ENCODE measurements around the gene TMEM161A.
A peak's percentile ranks its signal among the peaks of the same experiment; 100 is the strongest.

TMEM161A gene

GRCh38 chr19:19098084-19098702 is 40.1 kb downstream of the TMEM161A start:
- no peak for DNase-seq

GRCh38 chr19:19096641-19097627 is 41.3 kb downstream of the TMEM161A start:
- DNase-seq = no peak

GRCh38 chr19:19095691-19096090 is 42.6 kb downstream of the TMEM161A start:
- no peak for DNase-seq

- no peak for DNase-seq
These were observed 43.8 kb downstream of the TMEM161A start for GRCh38 chr19:19094513-19094912.

GRCh38 chr19:19087676-19088075 is 50.6 kb downstream of the TMEM161A start:
- DNase-seq = no peak

- peak in 2 of 51 donors; percentile 2 to 5 for DNase-seq
These were observed 54.7 kb downstream of the TMEM161A start for GRCh38 chr19:19083413-19084178.

- DNase-seq = no peak
These were observed 56.6 kb downstream of the TMEM161A start for GRCh38 chr19:19081642-19082151.

- no peak for DNase-seq
These were observed 58.7 kb downstream of the TMEM161A start for GRCh38 chr19:19079571-19079970.

GRCh38 chr19:19078801-19079200 is 59.5 kb downstream of the TMEM161A start:
- DNase-seq = no peak

GRCh38 chr19:19077103-19077502 is 61.2 kb downstream of the TMEM161A start:
- no peak for DNase-seq

GRCh38 chr19:19076476-19076875 is 61.8 kb downstream of the TMEM161A start:
- no peak for DNase-seq

- no peak for DNase-seq
These were observed 63.2 kb downstream of the TMEM161A start for GRCh38 chr19:19075126-19075525.

- DNase-seq = no peak
These were observed 63.9 kb downstream of the TMEM161A start for GRCh38 chr19:19074196-19074882.

- no peak for DNase-seq
These were observed 66.4 kb downstream of the TMEM161A start for GRCh38 chr19:19071897-19072296.
